Activated CD8-positive, alpha-beta memory T cell treated with anti-CD3 and anti-CD28 coated beads, Interleukin-2, amount 50 U/mL, for 1 hour (primary cell): Measurements from ENCODE around the gene WDR17.

Experiments used
- DNase-seq: peaks from one replicate; pipeline ENCODE4 v3.0.0-alpha.2; 2020; ENCODE audit errors: extremely low read depth

WDR17 gene

GRCh38 chr4:176099314-176099713 lies 33.7 kb downstream of the WDR17 start:
- no peak for DNase-seq

- no peak for DNase-seq
Measured at GRCh38 chr4:176102414-176103063, 36.9 kb downstream of the WDR17 start.

GRCh38 chr4:176107695-176108094 lies 42.1 kb downstream of the WDR17 start:
- no peak for DNase-seq

GRCh38 chr4:176123710-176124407 lies 58.2 kb downstream of the WDR17 start:
- no peak for DNase-seq

GRCh38 chr4:176125063-176125462 lies 59.4 kb downstream of the WDR17 start:
- DNase-seq = no peak

GRCh38 chr4:176134670-176135069 lies 69.0 kb downstream of the WDR17 start:
- no peak for DNase-seq

GRCh38 chr4:176137631-176138030 lies 72.0 kb downstream of the WDR17 start:
- no peak for DNase-seq

- DNase-seq = no peak
Measured at GRCh38 chr4:176139518-176139917, 73.9 kb downstream of the WDR17 start.

GRCh38 chr4:176142253-176142652 lies 76.6 kb downstream of the WDR17 start:
- DNase-seq = no peak

GRCh38 chr4:176149680-176150355 lies 84.2 kb downstream of the WDR17 start:
- DNase-seq = no peak

GRCh38 chr4:176150356-176150682 lies 84.7 kb downstream of the WDR17 start:
- DNase-seq = no peak

- DNase-seq = no peak
Measured at GRCh38 chr4:176150704-176151103, 85.1 kb downstream of the WDR17 start.

GRCh38 chr4:176153124-176153523 lies 87.5 kb downstream of the WDR17 start:
- DNase-seq = no peak

GRCh38 chr4:176156656-176157055 lies 91.0 kb downstream of the WDR17 start:
- DNase-seq = no peak

- no peak for DNase-seq
Measured at GRCh38 chr4:176163041-176163440, 97.4 kb downstream of the WDR17 start.

- DNase-seq = no peak
Measured at GRCh38 chr4:176185051-176185450, 119.4 kb downstream of the WDR17 start.

- no peak for DNase-seq
Measured at GRCh38 chr4:176186067-176186466, 120.4 kb downstream of the WDR17 start.

- no peak for DNase-seq
Measured at GRCh38 chr4:176186671-176187395, 121.2 kb downstream of the WDR17 start.

- no peak for DNase-seq
Measured at GRCh38 chr4:176187624-176188023, 122.0 kb downstream of the WDR17 start.

- no peak for DNase-seq
Measured at GRCh38 chr4:176188654-176189053, 123.0 kb downstream of the WDR17 start.

GRCh38 chr4:176189891-176190795 lies 124.5 kb downstream of the WDR17 start:
- DNase-seq = no peak
